HFF-Myc (cell line): ENCODE measurements around the gene CNKSR3.

Experiments used
- DNase-seq: peaks from one replicate; pipeline ENCODE4 v3.0.0-alpha.2; 2011; ENCODE audit warnings: low read depth; ENCODE audit errors: extremely low read depth
- H3K4me3 ChIP-seq: replicated peaks from 2 replicates; pipeline ENCODE4 v1.5.1; 2011; ENCODE audit warnings: low read depth, mild to moderate bottlenecking, control low read depth, low read length
- TF ChIP-seq, protein P1 (sequence below): IDR thresholded peaks from 2 replicates; pipeline ENCODE4 v1.5.1; 2012; ENCODE audit warnings: mild to moderate bottlenecking, low read depth, low read length, control low read depth; ENCODE audit errors: missing control alignments

CNKSR3 gene

DNA sequence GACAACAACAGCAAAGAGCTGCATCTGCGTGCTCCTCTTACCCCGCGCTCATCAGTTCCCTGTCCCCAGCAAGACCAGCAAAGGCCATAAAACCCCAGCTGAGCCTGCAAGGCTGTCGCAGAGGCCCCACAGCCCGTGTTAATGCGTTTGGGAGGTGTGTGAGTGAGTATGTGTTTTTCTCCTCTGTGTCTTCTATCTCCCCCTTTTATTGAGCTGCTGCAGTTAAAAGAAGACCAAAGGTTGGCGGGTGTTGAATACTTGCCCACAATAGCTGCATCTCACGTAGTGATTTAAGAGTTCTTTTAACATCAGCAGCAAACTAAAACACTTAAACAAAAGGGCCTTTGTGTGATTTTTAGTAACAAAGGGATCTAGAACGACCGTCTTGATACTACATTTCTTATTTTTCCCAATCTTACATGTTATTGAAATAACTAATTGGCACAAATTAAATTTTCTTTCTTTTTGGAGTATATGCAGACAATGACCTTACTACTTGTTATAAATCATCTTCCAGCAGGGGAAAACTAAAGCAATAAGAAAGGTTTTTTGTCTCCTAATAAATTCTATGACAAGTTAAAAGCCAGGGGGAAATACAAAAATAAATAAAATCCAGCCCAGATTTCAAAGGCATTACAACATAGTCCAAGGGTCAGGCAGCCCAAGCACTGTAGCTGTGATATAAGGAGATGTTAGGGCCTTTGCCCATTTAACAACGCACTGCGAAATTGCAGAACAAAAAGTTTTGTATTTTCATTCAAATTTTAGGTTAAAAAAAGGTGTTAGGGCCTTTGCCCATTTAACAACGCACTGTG, 27.2 kb upstream of the CNKSR3 start:
- TF ChIP-seq, protein P1, sequence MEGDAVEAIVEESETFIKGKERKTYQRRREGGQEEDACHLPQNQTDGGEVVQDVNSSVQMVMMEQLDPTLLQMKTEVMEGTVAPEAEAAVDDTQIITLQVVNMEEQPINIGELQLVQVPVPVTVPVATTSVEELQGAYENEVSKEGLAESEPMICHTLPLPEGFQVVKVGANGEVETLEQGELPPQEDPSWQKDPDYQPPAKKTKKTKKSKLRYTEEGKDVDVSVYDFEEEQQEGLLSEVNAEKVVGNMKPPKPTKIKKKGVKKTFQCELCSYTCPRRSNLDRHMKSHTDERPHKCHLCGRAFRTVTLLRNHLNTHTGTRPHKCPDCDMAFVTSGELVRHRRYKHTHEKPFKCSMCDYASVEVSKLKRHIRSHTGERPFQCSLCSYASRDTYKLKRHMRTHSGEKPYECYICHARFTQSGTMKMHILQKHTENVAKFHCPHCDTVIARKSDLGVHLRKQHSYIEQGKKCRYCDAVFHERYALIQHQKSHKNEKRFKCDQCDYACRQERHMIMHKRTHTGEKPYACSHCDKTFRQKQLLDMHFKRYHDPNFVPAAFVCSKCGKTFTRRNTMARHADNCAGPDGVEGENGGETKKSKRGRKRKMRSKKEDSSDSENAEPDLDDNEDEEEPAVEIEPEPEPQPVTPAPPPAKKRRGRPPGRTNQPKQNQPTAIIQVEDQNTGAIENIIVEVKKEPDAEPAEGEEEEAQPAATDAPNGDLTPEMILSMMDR: no peak
- no peak for DNase-seq

DNA sequence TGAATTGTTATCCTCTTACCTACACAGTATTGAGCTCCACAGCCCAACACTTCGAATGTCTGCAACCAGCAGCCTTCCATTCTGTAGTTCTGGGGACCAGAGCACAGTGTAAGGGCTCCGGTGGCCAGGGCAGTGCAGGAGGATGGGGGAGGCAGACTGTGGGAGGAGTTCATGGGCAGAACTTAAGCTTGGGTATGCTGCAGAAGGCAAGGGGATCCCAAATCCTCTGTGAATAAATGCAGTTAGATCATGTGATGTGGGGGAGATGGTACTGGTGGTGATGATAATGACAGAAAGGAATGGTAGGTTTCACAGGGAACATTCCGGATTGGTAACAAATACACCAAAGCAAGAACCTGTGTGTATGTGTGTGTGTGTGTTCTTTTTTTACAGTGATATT, 26.5 kb upstream of the CNKSR3 start:
- TF ChIP-seq, protein P1: no peak

More for the DNA sequence above, 27.2 kb upstream of the CNKSR3 start:
- H3K4me3 ChIP-seq: no peak overlapping the region

DNA sequence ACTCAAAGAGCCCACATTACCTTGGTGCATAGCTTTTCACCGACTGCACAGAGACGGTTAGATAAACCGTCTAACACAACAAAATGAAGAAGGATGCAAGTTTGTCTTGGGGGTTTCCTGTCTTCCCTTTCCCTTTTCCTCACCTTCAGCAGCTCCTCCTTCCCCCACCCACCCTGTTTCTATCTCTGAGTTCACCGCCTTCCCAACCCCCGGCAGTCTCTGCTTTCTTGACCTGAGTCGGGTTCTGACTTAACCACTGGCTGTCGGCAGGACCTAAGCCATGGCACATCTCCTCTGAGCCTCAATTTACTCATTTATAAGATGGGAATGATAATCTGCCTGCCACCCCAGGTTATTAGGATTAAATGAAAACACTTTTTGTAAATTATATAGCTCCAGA, 25.8 kb upstream of the CNKSR3 start:
- TF ChIP-seq, protein P1: no peak
- H3K4me3 ChIP-seq: no peak overlapping the region
- no peak for DNase-seq

More for the DNA sequence above, 26.5 kb upstream of the CNKSR3 start:
- no peak overlapping the region for H3K4me3 ChIP-seq
- DNase-seq: no peak

DNA sequence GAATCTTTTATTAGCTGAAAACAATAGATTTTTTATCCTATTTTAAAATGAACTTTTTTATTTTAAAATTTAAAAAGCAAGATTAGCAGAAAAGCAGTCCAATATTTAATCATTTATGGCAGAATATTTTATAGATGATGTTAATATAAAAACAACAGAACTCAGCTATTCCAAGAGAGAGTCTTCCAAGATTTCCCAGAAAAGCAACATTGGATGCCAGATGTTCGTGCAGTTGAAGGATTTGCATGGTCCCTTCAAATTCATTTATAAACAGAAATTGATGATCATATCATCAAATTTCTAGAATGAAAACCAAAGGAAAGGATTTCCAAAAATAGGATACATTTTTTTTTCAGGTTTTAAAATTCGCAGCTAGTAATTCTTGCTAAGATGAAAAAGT, 25.4 kb upstream of the CNKSR3 start:
- no peak for DNase-seq
- TF ChIP-seq, protein P1: no peak
- H3K4me3 ChIP-seq: no peak overlapping the region

DNA sequence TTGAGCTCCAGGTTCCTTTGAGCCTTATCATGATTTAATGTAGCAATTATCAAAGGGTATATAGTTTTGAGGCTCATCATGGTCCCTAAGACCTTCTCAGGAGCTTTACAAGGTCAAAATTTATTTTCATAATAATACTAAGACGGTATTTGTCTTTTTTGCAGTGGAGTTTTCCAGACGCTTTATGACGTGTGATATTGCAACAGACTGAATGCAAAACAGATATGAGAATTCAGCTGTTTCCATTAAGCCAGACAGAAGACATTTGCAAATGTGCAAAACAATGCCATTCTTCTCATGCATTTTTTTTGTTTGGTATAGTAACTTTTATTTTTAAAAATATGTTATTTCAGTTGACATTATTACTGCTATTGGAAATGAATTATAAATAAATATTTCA, 24.7 kb upstream of the CNKSR3 start:
- H3K4me3 ChIP-seq: no peak overlapping the region
- DNase-seq: no peak

DNA sequence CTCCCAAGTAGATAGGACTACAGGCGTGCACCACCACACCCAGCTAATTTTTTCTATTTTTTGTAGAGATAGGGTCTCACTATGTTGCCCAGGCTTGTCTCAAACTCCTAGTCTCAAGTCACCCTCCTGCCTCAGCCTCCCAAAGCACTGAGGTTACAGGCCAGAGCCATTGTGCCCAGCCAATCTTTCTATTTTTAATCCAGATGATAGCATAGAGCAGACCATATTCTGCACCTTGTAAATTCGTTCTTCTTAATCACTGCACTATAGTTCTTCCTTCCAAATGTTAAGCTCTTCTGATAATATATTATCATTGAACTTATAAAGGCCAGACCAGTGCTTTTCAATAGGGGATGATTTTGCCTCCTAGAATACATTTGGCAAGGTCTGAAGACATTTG, 24.0 kb upstream of the CNKSR3 start:
- DNase-seq: no peak
- TF ChIP-seq, protein P1: no peak
- no peak overlapping the region for H3K4me3 ChIP-seq

More for the DNA sequence above, 24.7 kb upstream of the CNKSR3 start:
- TF ChIP-seq, protein P1: no peak
